Hippocampal formation (tissue), 2 donors: ENCODE measurements around the gene MIOS.
"Not testable (repeated sequence)": the region's sequence is repeated elsewhere in the genome, so short reads cannot be mapped to it uniquely, and the experiment has no call there.

Experiments used
- DNase-seq, 2 donors: peaks; one replicate each; lab custom pipeline; 2025; lab: John Stamatoyannopoulos, UW

Gene MIOS

DNA sequence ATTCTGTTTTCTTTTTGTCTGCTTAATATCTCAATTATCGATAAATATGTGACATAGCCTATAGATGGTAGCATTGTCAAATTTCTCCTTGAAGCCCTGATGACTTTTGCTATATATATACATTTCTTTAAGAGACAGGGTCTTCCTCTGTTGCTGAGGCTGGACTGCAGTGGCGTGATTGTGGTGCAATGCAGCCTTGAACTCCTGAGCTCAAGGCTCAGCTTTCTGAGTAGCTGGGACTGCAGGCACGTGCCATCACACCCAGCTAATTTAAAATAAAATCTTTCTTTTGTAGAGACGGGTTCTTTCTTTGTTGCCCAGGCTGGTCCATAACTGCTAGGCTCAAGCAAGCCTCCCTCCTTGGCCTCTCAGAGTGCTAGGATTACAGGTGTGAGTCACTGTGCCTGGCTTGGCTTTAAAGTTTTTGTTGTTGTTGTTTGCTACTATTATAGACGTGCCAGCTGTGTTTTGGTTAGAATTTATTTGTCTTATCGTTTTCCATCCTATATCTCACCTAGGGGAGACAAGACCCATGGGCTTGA, 80.9 kb downstream of the MIOS start:
- no peak for DNase-seq

DNA sequence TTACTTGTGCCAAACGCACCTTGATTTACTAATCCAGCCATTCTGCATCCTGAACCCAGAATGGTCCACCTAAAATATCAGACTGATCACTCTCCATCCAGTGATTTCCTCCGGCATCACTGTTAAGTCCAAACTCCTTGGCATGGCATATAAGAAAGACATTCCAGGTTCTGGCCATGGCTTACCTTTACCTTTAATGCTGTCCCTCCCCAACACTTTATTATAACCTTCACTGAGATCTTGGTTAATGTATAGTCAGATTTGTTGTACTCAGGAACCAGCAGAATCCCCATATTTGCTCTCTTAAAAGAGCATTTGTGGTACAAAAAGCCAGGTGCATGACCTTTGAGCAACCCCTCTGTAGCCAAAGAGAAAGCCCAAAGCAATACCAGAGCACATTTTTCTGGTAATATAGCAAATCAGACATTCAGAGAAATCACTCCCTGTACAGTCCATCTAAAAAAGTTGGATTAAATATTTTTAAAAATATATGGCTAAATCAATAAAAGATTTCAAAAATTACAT, 84.1 kb downstream of the MIOS start:
- DNase-seq = no peak

DNA sequence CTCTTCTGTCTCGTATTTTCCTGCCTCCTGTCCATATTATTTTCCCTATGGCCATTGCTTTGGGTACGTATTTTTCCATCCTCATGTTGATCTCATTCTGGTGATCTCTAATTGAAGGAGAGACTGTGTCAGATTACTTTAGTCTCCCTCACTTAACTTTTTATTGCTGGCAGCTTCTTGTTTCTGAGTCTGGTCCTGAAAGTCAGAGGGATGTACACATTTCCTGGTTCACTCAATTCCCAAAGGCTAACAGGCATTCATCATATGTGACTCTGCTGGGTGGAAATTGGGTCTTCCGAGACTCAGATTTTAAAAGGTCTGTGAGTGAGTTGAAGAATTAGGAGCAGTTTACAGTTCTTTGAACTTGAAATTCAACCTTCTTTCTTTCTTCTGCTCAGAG, 84.8 kb downstream of the MIOS start:
- no peak for DNase-seq

DNA sequence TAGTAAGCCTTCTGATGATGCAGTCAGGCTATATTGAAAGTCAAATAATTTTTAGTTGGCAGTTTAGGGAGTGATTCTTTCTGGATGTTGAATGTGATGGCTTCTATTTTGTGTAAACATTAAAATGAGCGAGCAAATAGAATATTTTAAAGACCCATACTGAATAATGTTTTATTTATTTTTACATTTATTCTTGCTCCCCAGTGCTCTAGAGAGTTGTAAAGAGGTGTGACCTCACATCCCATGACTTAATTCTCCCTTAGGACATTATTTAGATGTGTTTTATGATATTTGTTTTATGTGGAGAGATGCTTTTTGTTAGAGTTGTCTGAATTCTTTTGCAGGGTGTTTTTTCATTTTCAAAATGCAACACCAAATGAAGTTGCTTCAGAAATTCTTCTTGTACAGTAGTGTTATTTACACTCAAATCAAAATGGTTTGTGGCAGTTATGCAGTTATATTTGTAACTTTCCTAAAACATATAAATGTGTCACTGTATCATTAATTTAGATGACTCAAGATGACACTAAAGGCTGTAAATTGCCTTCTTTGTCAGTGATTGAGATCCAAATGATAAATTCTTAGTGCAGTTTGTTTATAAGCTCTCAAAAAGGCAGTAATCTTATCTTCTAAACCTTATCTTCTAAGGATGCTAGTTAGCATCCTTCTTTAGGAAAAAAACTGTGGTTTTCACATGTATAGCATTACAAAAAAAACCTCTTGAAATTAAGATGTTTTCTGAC, 86.3 kb downstream of the MIOS start:
- no peak for DNase-seq

- no peak for DNase-seq
Observed at GRCh38 chr7:7653593-7654187, 87.0 kb downstream of the MIOS start.

GRCh38 chr7:7654964-7655715, 88.5 kb downstream of the MIOS start:
- no peak for DNase-seq

- DNase-seq = not testable (repeated sequence)
Observed at GRCh38 chr7:7656459-7656858, 89.8 kb downstream of the MIOS start.
